Epithelial cell of esophagus (primary cell): Measurements from ENCODE around the gene C15orf61.

ENCODE experiments used
- DNase-seq: peaks from one replicate; pipeline ENCODE4 v3.0.0; 2010; ENCODE audit warnings: low read depth
- H3K4me3 ChIP-seq: 2 replicates; pipeline ENCODE4 v1.5.1; 2011; ENCODE audit warnings: mild to moderate bottlenecking, low read length, control low read depth
- TF ChIP-seq, protein P1 (sequence below): IDR thresholded peaks from 2 replicates; pipeline ENCODE4 v1.5.1; 2011; ENCODE audit warnings: low read depth, mild to moderate bottlenecking, low read length, control low read depth, inconsistent platforms; ENCODE audit not compliant: insufficient read depth; ENCODE audit errors: missing control alignments

Gene C15orf61

DNA sequence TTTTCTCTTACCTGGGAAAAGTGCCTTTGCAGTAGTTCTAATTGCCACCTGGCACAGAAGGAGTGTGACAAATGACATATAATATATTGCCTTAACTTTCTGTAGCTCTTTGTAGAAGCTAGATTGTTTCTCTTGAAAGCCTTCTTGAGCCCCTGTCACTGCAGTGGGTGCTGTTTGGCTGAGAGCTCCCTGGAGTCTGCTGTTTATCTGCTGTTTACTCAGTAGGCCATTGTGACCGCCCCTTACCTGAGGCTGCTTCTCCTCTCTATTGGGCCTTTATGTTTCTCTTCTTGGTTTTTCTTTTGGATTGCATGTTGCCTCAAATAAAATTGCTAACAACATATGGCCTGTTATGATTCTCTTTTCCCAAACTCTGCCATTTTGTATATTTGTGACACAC, 38.2 kb downstream of the C15orf61 start:
- TF ChIP-seq, protein P1, sequence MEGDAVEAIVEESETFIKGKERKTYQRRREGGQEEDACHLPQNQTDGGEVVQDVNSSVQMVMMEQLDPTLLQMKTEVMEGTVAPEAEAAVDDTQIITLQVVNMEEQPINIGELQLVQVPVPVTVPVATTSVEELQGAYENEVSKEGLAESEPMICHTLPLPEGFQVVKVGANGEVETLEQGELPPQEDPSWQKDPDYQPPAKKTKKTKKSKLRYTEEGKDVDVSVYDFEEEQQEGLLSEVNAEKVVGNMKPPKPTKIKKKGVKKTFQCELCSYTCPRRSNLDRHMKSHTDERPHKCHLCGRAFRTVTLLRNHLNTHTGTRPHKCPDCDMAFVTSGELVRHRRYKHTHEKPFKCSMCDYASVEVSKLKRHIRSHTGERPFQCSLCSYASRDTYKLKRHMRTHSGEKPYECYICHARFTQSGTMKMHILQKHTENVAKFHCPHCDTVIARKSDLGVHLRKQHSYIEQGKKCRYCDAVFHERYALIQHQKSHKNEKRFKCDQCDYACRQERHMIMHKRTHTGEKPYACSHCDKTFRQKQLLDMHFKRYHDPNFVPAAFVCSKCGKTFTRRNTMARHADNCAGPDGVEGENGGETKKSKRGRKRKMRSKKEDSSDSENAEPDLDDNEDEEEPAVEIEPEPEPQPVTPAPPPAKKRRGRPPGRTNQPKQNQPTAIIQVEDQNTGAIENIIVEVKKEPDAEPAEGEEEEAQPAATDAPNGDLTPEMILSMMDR = no peak
- DNase-seq = no peak

DNA sequence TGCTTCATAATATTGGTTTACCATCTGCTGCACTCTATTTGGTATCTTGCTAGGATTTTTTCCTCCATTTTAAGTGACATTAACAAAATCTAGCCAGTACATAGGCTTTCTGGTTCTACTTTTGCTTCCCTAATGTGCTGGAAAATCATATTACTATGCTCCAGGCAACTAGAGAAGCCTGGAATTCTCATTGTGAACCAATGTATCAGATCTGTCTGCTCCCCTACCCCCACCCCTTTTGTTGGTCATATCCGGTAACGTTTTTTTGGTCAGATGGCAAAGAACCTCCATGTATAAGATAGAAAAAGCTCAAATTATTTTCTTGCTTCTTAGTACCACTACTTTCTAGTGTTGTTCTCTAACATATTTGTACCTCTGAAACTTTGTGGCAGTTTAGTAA, 38.6 kb downstream of the C15orf61 start:
- DNase-seq = no peak
- TF ChIP-seq, protein P1 = no peak
- H3K4me3 ChIP-seq = no peak overlapping the region

More for the DNA sequence above, 38.2 kb downstream of the C15orf61 start:
- no peak overlapping the region for H3K4me3 ChIP-seq

DNA sequence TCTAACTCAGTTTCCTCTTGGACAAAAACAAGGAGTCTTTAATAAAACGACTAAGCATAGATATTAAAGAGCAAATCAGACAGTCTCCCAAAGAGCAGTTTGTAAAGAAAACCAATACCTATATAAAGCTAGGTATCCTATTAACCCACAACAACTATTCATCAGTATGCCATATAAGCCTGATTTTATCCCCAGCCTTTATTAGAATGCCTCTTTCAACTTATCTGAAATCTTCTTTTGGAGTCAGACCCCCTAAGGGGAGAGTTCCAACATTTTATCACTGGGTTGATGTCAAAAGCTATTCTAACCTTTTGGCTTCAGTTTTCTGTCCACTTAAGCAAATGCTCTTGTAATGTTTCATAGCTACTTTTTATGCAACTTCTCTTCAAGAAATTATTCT, 39.4 kb downstream of the C15orf61 start:
- no peak for DNase-seq
- TF ChIP-seq, protein P1 = no peak
- H3K4me3 ChIP-seq = no peak overlapping the region

DNA sequence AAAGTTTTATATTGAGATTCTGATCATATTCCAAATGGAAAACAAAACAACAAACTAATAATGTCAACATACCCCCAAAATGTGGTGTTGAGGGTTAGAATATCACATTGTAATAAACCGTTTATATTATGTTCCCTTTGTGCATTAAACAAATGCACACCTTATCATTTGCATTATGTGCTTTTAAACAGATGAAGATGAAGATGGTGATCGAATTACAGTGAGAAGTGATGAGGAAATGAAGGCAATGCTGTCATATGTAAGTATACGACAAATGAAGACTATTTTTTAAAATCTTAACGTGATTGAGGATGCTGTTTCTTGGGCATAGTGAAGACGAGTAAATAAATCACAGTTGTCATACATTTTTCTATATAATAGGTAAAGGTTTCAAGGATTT, 42.2 kb downstream of the C15orf61 start:
- no peak overlapping the region for H3K4me3 ChIP-seq
- DNase-seq = no peak
- TF ChIP-seq, protein P1 = no peak

DNA sequence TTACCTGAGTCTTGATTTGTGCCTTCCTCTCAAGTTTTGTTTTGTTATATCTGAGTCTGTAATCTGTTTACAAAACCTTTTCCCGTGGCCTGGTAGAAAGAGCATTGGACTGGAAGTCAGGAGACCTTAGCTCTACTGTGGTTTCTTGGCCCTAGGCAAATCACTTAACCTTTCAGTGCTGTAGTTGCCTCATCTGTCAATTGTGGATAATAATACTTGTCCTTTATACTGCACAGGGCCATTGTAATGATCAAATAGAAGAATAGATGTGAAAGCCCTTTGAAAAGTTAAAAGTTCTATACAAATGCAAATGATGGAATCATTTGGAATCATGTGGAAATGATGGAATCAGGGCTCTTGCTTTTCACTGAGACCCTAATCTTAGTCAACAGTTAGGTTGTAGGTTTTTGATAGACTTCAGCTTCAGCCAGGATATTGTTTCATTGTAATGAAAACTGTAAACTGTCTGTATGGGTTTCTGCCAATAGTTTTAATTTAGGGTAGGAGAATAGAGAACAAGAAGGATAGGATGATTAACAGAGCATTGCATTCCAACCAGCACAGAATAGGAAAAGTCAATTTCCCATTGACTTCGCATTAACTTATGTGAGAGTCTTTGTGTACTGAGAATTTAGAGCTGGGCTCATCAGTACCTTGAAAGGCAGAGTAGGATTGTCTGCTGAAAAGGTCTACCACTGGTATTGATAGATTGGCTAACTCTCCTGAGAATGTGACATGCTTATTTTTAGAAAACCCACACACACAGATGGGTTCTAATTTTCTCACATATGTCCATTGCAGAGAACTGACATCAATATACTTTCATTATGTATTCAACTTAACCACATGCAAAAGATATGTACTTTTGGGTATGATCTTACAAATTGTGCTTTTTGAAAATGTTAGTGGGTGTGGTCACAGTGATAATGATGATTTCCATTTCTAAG, 43.4 kb downstream of the C15orf61 start:
- no peak for DNase-seq
- TF ChIP-seq, protein P1 = no peak
- H3K4me3 ChIP-seq = no peak overlapping the region

DNA sequence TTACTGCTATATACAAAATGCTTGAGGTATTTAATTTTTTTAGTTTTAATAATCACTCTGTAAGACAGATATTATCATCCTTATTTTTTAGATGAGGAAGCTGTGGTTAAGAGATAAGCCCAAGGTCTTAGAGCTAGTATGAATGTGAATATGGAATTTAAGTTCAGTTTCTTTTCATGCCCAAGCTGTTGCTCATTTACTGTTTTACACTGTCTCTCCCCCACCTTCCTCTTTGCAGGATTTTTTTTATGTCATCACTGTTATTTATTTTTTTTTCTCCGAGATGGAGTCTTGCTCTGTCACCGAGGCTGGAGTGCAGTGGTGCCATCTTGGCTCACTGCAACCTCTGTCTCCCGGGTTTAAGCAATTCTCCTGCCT, 44.0 kb downstream of the C15orf61 start:
- TF ChIP-seq, protein P1 = no peak
- no peak for DNase-seq
- no peak overlapping the region for H3K4me3 ChIP-seq

DNA sequence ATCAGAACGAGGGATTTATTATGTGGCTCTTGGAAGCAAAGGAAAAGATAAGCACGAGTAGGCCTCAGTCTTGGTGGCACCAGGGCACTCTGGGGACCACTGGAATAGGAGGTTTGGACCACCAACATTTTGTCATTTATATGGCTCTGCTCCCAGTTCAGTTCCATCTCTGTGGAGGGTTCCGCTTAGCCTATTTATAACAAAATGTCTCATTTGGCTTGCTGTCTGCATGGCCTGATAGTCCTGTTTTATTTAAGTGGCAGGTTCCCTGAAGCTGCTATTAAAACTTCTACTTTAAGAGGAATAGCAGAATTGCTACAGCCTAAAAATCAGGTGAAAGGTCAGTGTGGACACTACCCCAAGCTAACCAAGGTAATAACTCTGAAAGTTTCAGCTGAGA, 48.7 kb downstream of the C15orf61 start:
- H3K4me3 ChIP-seq = no peak overlapping the region
- TF ChIP-seq, protein P1 = no peak
- no peak for DNase-seq
